Measurements from ENCODE around the gene LCOR.
"Not testable (repeated sequence)": the region's sequence is repeated elsewhere in the genome, so short reads cannot be mapped to it uniquely, and the experiment has no call there.

LCOR gene

DNA sequence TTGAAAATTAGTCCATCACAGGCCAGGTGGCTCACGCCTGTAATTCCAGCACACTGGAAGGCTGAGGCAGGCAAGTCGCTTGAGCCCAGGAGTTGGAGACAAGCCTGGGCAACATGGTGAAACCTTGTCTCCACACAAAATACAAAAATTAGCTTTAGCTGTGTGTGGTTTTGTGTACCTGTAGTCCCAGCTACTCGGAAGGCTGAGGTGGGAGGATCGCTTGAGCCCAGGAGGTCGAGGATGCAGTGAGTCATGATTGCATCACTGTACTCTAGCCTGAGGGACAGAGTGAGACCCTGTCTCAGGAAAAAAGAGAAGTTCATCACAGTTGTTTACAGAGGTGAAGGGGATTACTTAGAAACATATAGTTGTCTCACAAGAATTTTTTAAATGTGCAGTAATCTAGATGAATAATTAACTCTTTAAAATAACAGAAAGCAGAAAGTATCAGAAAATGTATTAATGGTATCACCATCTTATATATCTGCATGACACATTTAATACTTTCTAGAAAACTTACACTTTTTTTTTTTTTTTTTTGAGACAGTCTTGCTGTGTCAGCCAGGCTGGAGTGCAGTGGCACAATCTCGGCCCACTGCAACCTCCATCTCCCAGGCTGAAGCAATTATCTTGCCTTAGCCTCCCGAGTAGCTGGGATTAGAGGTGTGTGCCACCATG lies 8.9 kb downstream of the LCOR start:
- no peak for DNase-seq

DNA sequence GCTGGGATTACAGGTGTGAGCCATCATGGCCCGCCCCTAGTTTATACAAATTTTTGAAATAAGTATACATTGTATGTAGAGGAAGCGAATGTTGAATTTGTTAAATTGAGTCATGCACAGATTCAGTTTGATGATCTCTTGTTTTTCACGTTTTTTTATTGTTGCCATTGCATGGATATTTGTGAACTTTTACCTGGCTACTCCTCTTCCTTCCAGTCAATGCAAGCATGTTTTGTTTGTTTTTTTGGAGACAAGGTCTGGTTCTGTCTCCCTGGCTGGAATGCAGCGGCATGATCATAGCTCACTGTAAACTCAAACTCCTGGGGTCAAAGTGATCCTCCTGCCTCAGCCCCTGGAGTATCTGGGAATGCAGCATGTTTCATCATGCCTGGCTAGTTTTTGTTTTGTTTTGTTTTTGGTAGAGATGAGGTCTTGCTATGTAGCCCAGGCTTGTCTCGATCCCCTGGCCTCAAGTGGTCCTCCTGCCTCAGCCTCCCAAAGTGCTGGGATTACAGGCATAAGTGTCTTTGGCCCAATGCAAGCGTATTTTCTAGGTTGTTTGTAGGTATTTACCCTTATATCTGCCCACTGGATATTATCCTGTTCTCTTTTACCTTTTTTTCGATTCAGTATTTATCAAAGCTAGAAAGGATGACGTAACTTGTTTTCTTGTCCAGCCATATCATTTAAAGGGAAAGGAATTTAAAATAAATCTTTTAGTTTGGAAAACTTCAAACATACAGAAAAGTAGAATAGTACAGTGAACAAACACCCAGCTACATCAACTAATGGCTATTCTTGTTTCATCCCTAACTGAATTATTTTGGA lies 11.0 kb downstream of the LCOR start:
- no peak for DNase-seq

DNA sequence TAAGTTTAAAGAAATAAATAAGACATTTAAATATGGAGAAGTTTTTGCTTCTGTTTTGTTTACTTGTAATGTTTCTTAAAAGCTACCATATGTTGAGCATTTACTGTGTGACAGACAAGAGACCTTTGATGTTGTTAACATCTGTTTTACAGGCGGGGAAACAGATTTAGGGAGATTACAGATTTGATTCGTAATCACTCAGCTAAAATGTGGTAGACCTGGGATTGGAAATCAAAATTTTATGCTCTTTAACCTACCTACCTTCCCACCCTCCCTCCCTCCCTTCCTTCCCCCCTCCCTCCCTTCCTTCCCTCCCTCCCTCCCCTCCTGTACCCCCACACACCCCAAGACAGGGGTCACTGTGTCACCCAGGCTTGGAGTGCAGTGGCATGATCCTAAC lies 11.7 kb downstream of the LCOR start:
- no peak for DNase-seq

DNA sequence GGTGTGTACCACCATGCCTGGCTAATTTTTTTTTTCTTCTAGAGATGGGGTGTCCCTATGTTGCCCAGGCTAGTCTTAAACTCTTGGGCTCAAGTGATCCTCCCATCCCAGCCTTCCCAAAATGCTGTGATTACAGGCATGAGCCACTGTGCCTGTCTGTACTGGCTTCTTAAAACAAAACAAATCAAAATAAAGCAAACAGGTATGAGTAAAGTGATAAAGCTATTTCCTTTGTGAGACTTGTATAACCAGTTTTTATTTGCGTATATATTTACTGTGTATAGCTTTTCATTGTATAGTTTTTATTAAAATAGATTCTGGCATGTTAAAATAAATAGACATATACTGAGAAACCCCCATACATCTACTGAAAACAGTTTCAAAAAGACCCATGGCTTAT lies 14.3 kb downstream of the LCOR start:
- DNase-seq = no peak

DNA sequence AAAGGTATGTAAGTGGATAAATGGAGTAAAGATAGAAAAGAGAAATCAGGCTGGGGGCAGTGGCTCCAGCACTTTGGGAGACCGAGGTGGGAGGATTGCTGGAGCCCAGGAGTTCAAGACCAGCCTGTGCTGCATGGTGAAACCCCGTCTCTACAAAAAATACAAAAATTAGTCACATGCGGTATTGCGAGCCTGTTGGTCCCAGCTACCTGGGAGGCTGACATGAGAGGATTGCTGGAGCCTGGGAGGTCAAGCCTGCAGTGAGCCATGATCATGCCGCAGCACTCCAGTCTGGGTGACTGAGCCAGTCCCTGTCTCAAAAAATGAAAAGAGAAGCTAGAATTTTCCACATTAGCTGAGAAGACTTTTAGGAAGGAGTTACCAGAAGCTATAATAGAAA lies 14.8 kb downstream of the LCOR start:
- no peak for DNase-seq

DNA sequence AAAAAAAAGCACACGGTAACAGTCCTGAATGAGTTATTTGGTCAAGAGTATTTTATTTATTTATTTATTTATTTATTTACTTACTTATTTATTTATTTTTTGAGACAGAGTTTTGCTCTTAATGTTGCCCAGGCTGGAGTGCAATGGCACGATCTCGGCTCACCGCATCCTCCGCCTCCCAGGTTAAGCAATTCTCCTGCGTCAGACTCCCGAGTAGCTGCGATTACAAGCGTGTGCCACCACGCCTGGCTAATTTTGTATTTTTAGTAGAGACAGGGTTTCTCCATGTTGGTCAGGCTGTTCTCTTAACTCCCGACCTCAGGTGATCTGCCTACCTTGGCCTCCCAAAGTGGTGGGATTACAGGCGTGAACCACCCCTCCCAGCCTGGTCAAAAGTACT lies 15.3 kb downstream of the LCOR start:
- DNase-seq = not testable (repeated sequence)

DNA sequence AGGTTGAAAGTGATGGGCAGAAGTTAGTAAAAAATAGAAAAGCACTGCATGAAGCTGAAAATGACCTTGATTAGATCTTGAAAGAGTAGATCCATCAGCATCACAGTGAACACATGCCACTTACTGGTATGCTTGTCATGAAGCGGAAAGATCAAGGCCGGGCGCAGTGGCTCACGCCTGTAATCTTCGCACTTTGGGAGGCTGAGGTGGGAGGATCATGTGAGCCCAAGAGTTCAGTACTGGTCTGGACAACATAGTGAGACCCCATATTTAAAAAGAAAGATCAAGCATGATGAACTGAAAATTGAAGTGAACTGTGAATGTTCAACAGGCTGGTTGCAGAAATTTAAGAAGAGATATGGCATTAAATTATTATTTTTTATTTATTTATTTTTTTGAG lies 18.0 kb downstream of the LCOR start:
- no peak for DNase-seq

DNA sequence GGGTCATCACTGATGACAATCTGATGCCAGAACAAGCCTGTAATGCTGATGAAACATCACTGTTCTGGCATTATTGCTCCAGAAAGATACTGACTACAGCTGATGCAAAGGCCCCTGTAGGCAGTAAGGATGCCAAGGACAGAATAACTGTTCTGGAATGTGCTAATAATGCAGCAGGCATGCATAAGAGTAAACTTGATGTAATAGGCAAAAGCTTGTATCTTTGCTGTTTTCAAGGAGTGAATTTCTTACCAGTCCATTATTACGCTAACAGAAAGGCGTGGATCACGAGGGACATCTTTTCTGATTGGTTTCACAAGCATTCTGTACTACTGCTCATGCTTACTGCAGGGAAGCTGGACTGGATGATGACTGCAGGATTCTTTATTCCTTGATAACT lies 18.7 kb downstream of the LCOR start:
- DNase-seq = no peak

DNA sequence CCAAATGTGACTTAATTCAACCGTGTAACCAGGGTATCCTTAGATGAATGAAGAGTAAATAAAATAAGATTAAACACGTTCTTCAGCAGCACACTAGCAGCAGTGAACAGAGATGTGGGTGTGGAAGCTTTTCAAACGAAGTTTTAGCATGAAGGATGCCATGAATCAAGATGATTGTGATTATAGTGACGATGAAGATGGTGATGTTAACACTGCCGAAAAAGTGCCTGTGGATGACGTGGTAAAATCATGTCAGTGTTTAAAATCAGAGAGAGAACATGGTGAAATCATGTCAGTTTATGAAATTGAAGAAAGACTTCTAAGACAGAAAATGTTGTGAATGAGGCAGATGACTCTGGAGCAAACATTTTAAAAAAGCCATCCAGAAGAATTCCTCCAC lies 19.2 kb downstream of the LCOR start:
- no peak for DNase-seq

DNA sequence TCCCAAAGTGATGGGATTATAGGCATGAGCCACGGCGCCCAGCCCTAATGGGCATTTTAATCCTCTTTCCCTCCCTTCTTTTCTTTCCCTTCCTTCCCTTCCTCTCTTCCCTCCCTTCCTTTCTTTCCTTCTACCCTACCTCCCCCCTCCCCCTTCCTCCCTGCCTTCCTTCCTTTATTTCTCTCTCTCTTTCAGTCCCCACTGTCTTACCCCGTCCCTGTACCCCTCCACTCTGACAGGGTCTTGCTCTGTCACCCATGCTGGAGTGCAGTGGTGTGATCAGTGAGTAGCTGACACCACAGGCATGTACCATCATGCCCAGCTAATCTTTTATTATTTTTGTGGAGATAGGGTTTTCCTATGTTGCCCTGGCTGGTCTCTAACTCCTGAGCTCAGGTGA lies 24.2 kb downstream of the LCOR start:
- DNase-seq = no peak

DNA sequence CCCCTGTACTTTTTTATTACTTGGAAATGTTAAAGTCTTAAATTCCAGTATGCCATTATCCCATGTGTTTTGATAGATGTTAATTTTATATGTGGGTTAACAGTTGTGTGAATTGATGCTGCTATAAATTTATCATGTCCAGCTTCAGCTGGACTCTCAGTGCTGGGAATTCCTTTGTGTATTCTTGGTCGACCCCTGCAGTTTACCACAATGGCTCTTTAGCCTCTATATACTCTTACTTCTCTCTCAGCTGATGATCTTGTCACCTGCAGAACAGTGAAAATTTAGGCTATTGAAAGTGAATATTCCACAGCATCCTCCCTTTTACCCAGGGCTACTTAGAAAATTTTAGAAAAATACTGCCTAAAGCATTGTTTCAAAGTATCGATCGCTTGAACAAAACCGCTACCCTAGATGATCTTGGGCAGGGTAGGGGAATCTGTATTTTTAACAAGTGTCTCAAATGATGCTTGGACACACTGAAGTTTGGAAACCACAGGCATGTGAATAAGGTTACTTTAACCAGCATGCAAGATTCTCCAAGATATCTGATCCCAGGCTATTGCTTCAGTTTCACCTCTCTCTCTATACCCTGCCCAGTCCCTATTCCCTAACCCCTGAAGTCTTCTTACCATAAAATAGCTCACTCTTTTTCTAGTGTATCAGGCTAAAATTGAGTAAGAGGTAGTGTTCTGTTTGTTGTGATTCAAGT lies 25.4 kb downstream of the LCOR start:
- no peak for DNase-seq

DNA sequence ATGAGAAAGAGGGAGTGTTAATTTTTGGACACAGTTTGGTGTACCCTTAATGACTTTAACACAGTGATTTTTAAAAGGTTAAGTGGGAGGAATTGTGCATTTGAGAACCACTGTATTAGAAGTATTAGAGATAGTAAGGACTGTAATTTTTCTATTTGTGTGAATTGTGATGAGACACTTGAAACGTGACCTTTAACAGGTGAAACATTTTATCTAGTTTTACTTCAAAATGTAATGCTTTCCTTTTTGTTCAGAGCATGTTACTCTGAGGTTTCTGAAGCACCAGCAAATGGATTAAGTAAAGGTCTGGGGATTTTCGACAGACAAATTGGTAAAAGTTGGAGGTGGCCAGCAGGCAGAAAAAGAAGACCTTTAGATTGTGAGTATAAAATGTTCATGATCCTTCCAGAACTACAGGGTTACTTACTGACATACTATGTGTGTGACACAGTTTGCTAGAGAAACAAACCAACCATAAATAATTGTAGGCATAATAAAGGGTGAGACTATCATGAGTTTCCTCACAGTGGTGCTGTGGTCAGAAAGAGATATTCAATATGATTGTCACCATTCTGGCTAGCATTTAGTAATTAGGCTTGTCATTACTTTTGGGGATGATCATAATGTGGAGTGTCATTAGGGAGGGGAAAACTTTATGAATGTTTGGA lies 26.1 kb downstream of the LCOR start:
- DNase-seq = no peak

DNA sequence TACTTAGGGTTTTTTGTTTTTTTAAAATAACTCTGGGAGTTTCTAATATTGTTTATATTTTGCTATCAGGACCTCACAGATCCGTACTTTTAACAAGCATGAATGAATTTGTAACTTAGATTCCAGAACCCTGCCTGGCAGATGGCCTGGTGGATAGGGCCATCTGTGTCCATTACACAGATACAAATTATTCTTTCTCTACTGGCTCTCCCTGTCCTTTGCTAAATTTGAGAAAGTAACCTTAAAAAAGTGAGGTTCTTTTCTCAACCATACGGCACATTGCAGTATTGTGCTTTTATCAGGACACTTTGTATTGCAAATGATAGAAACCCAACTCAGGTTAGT lies 26.6 kb downstream of the LCOR start:
- no peak for DNase-seq

DNA sequence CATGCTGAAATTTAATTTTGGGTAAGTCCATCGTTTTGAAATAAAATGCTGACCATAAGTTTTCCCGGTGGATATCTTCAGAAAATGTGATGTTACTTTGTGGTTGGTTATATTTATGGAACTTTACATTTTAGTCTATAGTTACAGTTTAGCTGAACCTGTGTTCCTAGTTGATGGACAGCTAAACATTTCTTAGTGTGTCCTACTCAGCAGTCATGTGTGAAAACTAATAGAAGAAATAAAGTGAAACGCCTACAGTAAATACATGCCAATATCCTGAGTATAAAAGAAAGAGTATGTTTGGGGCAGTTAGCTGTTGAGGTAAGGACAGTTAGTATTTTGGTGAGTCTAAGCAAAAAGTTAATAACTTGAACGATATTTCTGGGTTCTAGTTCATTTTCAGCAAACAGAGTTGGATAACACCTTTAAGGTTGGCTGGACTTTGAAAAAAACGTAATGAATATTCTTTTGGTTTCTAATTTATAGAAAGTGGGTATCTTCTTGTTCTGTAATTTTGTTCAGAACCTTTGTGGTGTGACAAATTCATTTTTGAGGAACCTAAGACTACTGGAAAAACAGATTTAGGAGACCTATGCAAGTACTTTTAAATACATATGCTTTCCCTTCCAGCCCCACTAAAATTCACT lies 28.7 kb downstream of the LCOR start:
- no peak for DNase-seq

DNA sequence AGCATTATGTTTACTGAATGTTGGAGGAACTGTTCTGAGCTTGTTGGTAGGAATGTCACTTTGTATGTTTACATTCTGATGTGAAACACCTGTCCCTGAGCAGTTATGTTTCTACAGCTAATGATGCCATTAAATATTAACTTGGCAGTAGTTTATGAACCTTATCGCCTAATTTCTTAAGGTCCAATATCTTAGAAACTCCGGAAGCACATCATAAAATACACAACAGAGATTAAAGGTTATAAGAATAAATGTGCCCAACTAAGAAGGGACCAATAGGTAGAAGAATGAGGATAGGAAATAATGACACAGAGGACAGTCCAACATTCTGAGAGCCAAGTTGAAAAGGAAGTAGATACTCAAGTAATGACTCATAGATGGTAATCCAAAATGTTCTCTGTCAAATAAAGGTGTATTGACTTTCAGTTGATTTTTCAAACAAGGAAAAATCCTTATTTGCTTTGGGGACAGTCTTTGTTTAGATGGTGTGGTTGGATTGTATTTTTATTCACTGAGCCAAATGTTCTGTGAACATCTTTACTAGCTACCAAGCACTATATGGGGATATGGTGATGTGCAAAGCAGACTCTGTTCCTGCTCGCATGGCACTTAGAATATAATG lies 31.9 kb downstream of the LCOR start:
- DNase-seq = no peak

DNA sequence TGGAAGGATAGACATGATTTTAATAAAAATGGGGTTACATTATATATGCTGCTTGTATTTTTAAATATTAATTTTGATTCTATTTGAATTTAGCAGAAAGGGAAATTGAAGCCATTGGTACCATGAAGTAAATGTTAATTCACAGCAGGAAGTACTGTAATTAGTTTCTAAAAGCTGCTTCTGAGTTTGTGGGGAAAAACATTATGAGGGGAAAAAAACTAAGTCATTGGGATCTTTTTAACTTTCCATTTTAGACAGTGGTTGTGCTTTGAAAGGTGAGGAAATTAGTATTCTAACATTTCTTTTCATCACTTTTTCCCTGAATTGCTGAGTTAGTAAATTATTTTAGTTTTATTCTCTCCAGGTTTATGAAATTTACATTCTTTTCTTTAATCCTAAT lies 41.0 kb downstream of the LCOR start:
- no peak for DNase-seq

DNA sequence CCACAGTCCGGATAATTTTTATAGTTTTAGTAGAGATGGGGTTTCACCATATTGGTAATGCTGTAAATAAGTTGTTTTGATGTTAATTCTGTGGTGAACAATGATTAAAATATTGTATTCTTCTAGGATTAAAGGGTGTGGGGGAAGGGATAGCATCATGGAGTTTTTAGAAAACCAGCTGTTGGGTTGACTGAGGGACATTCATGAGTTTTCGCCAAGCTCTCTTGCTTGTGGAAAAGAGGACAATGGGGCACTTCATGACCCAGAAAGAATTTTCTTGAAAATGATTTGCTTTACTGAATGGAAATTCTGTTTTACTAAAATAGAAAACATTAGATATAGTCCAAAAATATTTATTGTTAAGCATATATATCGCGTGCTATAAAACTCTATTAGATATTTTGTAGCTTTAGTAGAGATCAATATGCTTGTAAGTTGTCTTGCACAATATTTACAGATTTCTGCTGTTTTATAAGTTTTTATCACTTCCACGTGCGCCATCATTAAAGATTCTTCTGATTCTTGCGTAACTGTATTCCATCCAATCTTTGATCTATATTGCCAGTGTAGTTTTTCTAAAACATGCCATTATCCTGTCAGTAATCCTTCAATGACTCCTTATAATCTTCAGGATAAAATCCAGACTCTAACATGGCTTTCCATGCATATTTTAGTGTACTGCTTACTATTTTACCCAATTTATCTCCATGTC lies 41.8 kb downstream of the LCOR start:
- no peak for DNase-seq

DNA sequence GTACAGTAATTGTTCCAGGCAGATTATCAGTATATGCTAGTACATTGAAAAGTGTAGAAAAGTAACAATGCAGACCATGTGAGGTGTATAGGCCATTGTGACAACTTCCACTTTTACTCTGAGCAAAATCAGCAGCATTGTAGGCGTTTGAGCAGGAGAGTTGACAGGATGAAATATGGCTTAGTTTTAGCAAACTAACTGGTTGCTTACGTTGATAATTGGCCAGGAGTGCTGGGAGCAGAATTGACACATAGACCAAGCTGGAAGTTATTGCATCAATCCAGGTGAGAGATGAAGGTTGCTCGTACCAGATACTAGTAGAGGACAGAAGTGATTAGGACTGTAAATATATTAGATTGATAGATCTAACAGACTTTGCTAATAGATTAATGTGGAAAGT lies 46.0 kb downstream of the LCOR start:
- no peak for DNase-seq

DNA sequence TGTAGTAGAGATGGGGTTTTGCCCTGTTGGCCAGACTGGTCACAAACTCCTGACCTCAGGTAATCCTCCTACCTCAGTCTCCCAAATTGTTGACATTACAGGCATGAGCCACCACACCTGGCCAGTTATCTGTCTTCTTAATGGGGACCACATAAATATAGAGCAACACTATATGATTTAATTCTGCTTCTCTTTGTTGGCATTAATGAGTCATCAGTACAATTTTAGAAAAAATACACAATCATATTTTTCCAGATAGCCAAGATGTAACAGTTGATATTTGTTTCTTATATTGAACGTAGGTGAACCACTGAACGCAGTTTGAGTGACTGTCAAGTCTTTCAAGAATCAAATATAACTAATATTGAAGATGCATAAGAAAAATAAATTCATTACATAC lies 48.5 kb downstream of the LCOR start:
- no peak for DNase-seq

DNA sequence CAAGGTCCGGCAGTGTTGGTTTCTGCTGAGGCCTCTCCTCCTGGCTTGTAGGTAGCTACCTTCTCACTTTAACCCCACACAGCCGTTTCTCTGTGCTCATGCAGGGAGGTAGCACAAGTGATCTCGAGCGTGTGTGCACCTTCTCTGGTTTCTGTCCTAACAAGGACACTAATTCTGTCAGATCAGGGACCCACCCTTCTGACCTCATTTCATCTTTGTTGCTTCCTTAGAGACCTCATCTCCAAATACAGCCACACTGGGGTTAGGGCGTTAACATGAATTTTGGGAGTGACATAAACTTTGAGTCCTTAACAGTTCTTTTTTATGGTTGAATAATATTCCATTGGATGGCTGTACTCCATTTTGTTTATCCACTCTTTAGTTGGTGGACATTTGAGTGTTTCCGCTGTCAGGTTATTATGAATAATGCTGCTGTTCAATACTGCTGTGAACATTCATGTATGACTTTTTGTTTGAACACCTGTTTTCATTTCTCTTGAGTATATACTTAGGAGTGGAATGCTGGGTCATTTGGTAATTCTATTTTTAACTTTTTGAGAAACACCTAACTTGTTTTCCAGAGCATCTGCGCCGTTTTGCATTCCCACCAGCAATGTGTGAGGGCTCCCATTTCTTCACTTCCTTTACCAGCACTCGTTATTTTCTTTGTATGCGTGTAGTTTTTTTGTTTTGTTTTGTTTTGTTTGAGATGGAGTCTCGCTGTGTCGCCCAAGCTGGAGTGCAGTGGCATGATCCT lies 57.5 kb downstream of the LCOR start:
- no peak for DNase-seq

DNA sequence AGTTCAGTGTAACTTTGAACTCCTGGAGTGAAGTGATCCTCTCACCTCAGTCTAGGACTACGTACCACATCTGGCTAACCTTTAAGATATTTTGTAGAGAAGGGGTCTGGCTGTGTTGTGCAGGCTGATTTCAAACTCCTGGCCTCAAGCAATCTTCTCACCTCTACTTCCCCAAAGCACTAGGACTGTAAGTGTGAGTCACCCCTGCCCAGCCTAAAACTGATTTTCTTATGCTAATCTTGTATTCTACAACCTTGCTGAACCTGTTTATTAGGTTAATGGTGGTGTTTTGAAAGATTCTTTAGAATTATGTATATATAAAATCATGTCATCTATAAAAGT lies 58.0 kb downstream of the LCOR start:
- DNase-seq = no peak

Measured in stimulated activated CD4-positive, alpha-beta T cell treated with anti-CD3 and anti-CD28 coated beads, Interleukin-2, amount 100 ng/mL, for 24 hours (primary cell).